Body of pancreas (tissue), 4 donors: ENCODE measurements around the gene INIP.

Source experiments
- POLR2A ChIP-seq, 3 donors: fragments of 450-650 bp; IDR thresholded peaks; one replicate each; pipeline ENCODE4 v1.6.1; 2016; ENCODE audit warnings: antibody characterized with exemption in 3 of 3, mild to moderate bottlenecking in 2 of 3
- TF ChIP-seq, protein P1 (sequence below), 7 experiments: fragments of 450-650 bp in 4 of 7; fragments of 200-600 bp in 3 of 7; sonication (generic) in 3 of 7; IDR thresholded peaks; one replicate each; pipeline ENCODE4 v1.5.1; 2016 to 2019; ENCODE audit warnings: antibody characterized with exemption in 7 of 7

DNA sequence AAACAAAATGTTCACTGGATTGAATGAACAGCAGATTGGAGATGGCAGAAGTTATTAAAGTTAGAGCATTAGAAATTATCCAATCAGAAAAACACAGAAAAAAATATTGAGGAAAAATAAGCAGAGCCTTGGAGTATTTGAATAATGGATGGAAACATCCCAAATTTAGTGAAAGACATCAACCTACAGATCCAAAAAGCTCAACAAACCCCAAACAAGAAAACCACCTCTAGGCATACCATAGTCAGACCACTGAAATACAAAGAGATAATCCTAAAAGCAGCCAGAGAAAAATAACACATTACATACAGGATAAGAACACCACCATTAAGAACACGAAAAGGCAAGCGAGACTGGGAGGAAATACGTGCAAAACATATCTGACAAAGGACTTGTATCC is 5.2 kb downstream of the INIP start:
- TF ChIP-seq, protein P1, sequence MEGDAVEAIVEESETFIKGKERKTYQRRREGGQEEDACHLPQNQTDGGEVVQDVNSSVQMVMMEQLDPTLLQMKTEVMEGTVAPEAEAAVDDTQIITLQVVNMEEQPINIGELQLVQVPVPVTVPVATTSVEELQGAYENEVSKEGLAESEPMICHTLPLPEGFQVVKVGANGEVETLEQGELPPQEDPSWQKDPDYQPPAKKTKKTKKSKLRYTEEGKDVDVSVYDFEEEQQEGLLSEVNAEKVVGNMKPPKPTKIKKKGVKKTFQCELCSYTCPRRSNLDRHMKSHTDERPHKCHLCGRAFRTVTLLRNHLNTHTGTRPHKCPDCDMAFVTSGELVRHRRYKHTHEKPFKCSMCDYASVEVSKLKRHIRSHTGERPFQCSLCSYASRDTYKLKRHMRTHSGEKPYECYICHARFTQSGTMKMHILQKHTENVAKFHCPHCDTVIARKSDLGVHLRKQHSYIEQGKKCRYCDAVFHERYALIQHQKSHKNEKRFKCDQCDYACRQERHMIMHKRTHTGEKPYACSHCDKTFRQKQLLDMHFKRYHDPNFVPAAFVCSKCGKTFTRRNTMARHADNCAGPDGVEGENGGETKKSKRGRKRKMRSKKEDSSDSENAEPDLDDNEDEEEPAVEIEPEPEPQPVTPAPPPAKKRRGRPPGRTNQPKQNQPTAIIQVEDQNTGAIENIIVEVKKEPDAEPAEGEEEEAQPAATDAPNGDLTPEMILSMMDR (IDR thresholded peaks at IDR 0.05): no peak
- TF ChIP-seq POLR2A (IDR thresholded peaks at IDR 0.05): no peak
